Inflammatory macrophage (primary cell): ENCODE data around the gene ST6GAL1.
A peak's percentile ranks its signal among the peaks of the same experiment; 100 is the strongest.

Experiments
- DNase-seq, 2 donors: peaks; one replicate each; pipeline ENCODE4 v3.0.0-alpha.2; 2020 to 2022

ST6GAL1 gene

DNA sequence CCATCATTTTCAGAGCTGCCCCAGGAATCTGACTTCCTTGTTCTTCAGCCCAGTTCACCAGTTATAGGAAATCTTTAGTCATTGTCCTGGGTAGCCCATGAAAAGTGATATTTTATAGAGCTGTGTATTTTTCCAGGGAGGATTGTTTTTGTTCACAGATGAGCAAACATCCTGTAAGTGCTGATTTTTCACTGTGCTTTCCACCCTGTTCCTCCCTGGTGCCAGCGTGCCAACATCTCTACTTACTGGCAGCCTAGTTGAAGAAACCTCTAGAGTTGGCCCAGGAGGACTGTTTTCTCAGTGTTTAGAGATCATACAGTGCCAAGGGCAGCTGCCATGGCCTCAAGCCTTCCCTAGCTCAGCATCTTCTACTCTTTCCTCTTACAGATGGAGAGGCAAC is 41.3 kb downstream of the ST6GAL1 start:
- DNase-seq = no peak

DNA sequence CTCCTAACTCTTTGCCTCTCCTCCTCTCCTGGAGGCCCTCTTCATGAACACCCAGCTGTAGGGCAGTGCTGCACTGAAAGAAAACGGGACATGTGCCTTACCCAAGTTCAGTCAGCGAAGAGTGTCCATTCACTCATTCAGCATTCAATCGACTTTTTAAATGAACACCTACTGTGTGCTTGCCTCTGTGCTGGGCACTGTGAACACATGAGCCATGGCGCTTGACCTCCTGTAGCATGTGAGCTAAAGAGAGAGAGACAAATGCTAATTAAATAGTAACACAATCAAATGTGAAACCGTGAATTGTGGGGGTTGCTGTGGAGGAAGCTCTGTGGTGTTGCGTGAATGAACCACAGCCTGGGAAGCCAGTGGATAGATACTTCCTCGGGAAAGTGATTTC is 43.4 kb downstream of the ST6GAL1 start:
- DNase-seq = no peak

DNA sequence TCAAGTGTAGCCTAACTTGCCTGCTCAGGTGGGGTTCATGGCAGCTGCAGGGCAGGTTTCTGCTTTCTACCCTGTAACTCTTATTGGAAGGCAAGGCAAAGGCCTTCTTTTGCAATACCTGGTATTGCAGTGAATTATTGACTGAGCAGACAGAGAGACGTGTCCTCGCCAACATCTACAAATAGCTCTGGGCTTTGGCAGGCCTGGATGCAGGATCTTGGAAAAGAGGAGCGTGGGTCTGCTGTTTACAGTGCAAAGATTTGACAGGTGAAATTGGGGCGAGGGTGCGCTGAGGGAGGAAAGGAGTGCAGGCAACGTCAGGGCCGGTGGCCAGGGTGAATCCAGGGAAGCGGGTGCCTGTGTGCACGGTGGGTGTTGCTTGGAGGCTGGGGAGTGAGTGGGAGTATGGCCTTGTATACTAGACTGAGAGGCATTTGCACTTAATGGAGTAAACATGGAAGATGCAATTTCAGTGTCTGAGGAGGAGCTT is 44.5 kb downstream of the ST6GAL1 start:
- no peak for DNase-seq

DNA sequence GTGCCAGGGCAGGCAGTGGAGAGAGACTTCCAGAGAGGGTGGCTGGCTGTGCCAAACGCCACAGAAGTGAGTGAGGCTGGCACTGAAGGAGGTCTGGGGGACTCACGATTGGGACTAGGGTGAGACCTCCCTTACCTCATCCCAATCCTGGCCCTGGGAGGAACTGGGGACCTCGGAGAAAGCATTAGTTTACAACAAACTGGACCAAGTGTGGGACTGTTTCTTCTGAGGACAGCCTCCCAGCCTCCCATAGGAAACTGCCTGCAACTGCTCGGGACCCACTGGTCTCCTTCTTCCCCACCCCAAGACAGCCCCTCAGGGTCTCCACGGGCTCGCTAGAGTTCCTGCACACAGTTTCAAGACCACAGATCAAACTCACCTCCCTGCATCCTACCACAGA is 45.4 kb downstream of the ST6GAL1 start:
- DNase-seq = no peak

DNA sequence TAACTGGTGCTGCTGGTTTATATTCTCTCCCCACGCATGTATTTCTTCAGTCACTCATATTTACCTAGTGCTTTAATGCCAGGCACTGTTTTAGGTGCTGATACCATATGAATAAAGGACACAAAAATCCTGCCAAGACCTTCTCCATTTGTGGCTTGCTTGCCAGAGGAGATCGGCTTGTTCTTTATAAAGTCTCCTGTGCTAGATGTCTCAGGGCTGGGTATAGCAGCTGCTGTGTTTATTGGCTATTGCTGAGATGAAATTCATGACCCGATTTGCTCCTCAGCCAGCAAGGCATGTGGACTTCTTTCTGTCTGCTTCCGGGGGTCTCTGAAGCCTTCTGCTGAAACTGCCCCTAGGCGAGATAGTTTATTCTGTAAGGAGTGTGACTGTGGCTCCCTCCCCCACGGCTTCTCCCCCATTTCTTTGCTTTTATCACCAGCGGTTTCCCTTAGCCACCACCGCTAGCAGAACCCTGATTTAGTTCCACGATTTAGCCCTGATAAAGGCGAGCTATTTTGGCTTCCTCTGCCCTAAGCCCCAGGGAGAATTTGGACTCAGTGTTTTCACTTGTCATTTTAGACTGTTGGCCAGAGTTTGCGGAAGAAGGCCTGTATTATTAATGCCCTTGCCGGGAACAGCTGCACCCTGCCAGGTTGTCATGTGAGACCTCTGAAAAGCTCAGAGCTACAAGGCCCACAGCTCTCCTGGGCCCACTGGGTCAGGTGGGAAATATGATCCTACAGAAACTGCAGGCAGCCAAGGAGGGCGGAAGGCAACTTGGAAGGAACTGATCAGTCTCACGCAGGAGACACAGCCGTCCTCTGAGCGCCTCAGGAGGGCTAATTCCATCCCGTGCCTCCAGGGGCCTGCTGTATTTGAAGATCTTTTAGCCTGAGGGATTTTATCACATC is 46.8 kb downstream of the ST6GAL1 start:
- DNase-seq = no peak

DNA sequence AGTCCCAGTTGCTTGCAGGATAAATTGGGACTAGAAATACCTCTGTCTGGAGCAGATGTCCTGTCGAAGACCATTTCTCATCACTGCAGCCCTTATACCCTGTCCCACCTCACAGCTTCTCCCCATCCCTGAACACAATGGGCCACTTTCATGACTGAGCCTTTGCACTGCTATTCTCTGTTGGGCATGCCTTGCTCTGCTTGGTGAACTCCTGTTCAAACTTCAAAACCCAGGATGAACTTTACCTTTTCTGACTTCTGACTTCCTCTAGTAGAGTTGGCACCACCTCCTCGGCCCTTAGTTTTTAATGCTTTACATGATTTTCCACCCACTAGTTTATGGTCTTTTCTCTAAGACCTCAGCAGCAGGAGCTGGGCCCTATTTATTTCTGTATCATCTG is 48.4 kb downstream of the ST6GAL1 start:
- DNase-seq = no peak

DNA sequence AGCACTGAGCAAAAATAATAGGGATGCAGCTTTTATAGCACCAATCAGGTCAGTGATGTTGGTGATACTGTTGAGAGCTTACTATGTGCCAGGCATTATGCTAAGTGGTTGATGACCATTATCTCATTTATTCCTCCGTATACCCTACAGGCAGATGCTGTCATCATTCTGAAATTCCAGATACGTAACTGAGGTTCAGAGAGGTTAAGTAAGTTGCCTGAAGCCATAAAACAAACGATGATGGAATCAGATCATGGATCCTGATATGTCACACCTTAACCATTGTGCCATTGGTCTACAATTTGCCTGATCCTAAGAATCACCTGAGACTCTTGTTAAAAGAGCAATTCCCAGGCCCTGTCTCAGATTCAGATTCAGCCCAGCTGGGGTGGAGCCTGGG is 49.5 kb downstream of the ST6GAL1 start:
- no peak for DNase-seq

DNA sequence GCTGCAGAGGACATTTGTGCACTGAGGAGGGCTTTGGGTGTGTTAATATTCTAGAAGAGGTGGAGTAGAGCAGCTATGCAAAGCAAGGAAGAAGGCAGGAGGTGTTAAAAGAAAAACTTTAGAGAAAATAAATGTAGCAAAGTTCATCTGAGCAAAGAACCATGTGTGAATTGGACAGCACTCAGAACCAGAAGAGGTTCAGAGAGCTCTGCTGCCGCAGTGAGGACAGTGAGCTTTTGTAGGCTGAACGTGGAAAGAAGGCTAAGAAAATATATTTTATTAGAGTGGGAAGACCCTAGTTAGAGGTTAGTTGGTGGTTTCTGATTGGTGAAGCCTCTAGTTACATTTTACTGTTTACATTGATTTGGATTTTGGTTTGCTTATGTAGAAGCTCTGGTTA is 50.7 kb downstream of the ST6GAL1 start:
- DNase-seq = no peak

DNA sequence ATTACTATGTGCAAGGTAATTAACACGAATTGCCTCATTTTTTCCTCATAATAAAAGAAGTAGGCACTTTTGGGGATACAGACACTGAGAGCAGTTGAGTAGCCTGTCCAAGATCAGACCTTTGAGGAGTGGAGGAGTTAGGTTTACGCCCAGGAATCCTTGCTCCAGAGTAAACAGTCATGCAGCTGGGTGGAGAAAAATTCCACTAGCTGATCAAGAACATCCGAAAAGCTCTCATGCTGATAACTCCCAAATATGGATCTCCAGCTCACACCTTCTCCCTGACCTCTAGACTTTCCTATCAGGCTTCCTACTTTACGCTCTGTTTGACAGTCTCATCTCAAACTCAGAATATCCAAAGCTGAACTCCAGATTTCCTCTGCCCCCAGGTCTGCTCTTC is 53.3 kb downstream of the ST6GAL1 start:
- DNase-seq = no peak

DNA sequence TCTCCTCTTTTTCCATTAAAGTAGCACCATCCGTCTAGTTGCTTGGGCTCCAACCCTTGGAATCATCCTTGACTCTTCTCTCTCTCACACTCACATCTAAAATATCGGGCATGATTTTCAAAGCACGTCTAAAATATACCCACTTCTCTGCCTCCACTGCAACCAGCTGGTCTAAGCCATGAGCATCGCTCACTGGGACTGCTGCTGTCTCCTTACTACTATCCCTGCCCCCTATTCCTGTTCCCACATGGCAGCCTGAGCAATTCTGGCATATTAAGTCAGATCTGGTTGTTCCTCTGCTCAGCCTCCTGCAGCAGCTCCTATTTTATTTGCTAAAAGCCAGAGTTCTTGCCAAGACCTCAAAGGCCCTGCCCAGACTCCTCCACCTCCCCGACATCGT is 53.7 kb downstream of the ST6GAL1 start:
- no peak for DNase-seq

DNA sequence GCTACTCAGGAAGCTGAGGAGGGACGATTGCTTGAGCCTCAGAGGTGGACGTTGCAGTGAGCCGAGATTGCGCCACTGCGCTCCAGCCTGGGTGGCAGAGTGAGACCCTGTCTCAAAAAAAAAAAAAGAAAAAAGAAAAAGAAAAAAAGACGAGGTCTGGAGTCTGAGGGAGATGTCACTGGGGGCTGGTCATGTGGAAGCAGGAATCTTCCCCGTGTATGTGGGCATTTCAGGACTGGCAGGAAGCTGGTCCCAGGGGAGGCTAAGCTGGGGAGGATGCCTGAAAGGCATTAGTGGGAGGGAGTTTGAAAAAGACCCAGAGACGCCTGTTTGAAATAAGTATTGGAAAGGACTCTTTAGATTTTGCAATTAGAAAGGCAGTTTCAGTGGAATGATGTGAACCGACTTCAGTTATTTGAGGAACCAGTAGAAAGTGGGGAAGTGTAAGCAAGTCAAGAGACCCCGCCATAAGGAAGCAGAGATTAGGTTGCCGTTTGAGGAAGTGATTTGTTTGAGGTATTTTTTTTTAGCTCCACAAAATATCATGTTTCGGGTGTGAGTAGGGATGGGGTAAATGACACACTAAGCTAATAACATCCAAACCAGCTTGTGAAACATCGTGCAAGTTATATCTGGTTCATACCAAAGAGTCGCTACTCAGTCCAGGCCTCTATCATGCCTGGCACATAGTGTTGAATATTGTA is 55.5 kb downstream of the ST6GAL1 start:
- peak; percentile 85 to 90 for DNase-seq

DNA sequence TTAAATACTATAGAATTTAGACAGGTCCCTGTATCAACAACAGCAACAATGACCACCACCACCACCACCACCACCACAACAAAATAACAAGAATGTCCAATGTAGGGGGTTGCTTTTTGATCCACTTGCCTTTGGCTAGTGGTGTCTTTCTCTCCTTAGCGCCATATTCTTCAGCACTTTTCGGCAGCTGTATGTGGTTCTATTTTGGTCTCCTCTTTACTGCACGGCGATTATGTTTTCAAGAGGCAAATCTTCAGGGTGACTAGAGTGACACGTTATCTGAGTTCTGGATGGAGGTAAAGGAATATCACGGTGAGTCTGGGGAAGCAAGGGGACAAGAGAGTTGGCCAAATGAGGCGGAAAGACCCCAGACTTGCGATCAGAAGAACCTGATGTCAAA is 56.1 kb downstream of the ST6GAL1 start:
- DNase-seq = no peak

DNA sequence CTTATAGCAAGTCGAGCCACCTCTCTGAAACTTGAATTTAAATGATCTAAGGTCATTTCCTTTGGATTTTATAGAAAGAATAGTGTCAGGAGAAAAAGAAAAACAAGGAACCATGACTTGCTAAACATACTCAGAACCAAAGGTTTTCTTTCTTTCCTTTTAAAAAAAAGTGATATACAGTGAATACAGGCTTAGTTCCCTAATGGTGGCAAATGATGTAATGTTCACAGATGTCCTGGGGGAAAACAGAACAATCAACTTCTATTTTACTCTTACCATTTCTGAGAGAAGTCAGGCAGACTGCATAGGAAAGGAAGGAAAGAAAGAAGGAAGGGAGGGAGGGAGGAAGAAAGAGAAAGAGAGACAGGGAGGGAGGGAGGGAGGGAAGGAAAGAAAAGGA is 56.5 kb downstream of the ST6GAL1 start:
- peak; percentile 34 to 69 for DNase-seq

DNA sequence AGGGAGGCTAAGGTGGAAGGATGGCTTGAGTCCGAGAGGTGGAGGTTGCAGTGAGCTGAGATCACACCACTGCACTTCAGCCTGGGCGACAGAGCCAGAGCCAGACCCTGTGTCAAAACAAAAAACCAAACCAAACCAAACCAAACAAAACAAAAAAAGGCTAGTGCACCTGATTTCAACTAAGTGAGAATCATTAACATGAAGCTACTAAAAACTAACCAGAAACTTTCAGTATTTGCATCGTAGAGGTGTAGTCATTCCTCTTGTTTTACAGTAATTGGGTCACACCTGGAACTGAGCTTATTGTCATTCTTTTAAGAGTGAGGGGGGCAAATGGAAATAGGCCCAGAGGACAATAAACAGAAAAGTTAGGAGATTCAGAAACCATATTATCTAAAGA is 58.5 kb downstream of the ST6GAL1 start:
- DNase-seq = no peak

DNA sequence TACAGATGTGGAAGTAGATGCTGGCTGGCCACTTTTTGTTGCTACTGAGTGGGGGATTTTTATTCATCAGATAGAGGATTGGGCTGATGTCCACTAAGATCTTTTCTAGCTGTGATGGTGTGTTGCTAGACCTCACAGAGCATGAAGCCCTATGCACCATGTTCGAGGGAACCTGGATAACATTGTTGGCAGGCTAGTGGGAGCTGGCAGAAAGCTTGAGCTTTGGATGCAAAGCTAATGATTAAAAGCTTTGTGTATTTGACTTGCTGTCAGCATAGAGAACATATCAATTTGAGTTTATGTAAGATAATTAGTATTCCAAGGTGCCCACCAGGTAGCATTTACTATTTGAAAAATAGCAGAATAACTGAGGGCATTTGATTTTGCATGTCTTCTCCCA is 59.1 kb downstream of the ST6GAL1 start:
- DNase-seq = no peak

DNA sequence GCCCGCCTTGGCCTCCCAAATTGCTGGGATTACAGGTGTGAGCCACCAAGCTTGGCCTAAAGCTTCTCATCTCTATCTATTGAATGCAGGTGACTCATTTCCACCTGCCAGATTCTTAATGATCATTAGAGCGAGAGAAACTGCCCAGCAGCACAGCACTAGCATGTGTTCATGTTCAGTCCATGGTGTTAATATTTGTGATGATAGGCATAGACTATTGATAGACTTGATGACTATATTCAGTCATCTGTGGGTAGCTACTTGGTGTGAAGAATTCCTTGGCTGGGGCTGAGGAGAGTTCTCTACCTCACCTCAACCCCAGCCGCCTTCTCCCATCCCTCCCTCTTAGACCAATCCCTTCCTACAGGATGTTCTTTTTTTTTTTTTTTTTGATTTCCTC is 60.0 kb downstream of the ST6GAL1 start:
- no peak for DNase-seq

DNA sequence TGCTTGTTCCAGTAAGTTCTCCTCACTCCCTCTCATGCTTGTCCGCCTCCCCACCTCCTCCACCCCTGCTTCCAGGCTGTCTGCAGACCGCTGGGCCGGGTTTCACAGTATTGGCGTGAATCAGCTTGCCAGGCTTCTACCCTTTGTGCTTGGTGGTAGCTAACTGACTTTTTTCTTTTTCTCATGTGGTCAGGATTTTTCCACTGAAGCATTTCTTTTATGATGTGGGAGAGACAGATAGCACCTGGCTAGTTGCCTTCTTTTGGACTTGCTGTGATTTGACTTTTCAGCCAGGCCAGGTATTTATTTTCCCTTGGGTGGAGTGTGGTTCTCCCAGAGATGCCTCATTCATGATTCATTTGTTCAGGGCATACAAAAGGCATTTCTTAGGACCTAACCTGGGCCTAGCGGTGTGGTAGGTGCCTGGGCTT is 60.6 kb downstream of the ST6GAL1 start:
- DNase-seq = peak; percentile 61 to 87

DNA sequence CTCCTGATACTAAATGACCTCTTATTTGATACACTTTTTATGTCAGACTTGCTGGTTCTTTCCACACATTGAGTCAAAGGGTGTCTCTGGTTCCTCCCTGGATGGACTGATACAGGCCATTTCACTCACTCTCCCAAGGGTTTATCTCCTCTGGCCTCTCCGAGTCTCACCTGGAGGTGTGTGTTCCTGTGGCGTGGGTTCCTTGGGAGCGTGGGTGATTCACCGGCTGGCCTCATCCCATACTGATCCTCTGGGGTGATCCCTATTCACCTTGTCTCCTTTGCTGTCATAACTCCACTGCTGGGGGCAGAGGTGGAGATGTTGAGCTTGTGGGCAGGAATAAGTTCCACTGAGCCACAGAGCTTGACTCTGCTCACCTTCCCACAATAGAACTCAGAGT is 61.1 kb downstream of the ST6GAL1 start:
- no peak for DNase-seq

DNA sequence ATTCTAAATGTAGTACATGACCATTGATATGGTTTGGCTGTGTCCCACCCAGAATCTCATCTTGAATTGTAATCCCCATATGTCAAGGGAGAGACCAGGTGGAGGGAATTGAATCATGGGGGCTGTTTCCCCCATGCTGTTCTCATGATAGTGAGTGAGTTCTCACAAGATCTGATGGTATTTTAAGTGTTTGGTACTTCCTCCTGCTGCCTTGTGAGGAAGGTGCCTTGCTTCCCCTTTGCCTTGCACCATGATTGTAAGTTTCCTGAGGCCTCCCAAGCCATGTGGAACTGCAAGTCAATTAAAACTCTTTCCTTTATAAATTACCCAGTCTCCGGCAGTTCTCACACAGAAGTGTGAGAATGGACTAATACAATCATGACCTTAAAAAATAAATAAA is 61.8 kb downstream of the ST6GAL1 start:
- DNase-seq = peak; percentile 54 to 76

DNA sequence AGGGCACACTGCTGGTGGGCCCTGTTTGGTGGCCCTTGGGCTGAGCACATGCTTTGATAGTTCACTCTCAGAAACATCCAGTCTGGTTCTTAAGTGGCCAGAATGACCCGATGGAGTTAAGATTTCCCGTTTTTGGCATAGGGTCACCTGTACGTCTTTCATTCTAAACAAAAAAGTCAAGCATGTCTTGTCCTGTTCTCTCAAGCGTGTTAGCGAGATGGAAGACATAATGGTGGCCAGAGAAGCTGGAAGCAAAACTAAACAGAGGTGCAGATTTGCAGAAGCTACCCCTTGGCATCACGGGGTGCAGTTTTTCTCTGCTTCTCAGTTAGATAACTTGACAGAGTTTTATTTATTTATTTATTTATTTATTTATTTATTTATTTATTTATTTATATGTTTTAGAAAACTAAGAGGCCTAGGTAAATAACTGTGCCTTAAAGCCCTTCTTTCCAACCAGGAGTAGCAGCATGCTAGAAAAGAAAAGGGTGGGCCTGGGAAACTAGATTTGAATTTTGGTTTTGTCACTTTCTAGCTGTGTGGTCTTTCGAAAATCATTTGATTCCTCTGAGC is 63.0 kb downstream of the ST6GAL1 start:
- no peak for DNase-seq

DNA sequence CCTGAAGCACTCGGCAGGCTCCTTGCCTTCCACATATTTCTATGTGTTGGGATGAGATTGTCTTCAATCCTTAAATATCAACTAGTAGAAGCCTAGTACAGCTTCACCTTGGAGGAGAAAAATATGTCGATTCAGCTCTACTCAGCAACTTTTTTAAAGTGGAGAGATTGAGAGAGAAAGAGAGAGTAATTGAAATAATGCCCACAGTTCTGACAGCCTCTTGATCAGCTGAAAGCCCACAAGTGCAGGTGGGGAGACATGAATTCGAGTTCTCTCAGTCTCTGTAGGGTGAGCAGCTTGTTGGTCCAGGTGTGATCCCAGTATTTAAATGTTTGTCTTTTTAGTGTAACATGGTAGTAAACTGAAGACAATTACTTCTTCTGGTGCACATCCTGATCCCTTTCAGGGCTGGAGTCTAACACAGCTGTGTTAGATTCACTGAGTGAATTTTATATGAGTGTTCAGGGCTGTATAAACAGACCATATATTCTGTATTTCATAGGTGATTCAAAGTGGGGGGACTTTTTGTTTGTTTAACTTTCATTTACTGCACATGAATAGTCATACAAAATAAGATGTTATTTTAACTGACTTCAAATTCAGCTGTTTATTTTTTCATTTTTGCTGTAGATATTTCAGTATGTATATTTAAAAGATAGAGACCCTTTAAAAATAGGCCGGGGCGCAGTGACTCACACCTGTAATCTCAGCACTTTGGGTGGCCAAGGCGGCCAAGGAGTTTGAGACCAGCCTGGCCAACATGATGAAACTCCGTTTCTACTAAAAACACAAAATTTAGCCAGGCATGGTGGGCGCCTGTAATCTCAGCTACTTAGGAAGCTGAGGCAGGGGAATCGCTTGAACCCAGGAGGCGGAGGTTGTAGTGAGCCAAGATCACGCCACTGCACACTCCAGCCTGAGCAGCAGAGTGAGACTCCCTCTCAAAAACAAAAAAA is 64.0 kb downstream of the ST6GAL1 start:
- DNase-seq = no peak

DNA sequence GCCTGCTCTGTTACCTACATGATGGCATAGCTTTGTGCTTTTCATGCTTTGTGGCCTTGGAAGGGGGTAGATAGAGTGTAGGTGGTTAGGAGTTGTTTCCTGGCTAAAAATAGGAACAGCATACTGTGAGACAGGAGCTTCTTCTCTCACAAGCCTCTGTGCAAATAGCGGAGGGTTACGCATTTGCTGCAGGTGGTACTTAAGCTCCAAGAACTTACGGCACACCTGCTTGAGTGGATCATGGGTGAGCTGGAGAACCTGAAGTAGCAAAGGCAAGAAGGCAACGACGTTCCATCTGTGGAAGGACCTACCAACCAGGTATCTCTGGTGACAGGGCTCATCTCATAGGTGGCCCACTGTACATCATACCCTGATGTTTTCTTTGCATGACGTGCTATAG is 66.0 kb downstream of the ST6GAL1 start:
- peak in 1 of 2 donors; percentile 52 for DNase-seq
